NCI-H2171 treated with DMSO at 0.1 percent for 48 hours (cell line): Measurements from ENCODE around the gene RSF1.

Experiments used
- DNase-seq: peaks from one replicate; lab custom pipeline; 2025; lab: John Stamatoyannopoulos, UW

Gene RSF1

DNA sequence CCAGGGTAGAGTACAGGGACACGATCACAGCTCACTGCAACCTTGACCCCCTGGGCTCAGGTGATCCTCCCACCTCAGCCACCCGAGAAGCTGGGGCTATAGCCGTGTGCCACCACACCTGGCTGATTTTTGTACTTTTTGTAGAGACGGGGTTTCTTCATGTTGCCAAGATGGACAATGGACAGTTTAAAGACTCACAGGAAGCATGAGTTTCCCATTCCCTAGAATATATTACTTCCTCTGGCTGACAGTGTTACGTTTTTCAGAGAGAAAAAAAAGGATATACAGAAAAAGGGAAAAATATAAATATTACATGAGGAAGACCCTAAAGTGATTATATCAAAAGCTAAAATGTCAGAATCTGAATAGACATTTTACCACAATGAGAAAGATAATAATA, 72.3 kb downstream of the RSF1 start:
- DNase-seq, result no peak

DNA sequence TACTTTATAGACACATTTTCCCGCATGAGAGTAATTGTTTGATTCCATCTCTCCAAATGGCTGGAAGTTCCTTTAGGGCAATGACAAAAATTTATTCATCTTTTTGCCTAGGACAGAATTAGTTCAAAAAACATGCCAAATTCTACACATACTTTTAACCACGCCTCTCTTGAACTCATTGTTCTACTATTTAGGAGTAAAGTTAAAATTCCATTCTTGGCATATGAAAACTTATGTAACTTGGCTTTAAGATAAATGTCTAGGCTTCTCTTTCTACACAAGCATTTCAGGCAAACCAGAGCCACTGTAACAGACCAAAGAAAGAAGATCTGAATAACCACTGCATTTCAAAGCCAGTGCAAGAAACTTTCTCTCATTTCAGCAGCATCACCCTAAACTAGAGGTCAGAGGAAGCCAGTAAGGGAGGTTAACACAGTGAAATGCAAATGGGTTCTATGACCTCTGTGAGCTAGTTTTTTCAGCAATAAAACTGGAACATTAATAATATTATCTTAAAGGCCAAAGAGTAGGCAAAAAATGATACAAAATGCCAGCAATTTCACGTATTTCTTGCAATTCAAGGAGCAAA, 73.0 kb downstream of the RSF1 start:
- no peak for DNase-seq

- no peak for DNase-seq
These were observed 84.0 kb downstream of the RSF1 start for GRCh38 chr11:77736473-77736872.

DNA sequence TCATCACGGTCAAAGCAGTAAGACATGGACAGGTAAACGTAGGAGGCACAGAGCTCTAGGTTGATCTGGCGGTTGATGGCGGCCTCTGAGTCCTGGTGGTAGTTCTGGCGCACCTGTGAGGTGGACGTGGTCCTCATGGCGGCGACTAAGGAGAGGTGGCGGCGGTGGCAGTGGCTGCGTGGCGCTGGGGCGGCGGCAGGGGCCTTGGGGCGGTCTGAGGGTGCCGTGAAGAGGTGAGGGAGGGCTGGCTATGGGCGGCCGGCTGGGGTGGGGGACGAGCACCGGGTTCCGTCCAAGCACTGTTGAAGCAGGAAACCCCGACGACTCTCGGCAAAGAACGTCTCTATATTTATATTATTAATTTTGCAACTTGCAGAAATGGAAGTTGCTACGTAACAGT, 85.6 kb downstream of the RSF1 start:
- DNase-seq, result no peak

DNA sequence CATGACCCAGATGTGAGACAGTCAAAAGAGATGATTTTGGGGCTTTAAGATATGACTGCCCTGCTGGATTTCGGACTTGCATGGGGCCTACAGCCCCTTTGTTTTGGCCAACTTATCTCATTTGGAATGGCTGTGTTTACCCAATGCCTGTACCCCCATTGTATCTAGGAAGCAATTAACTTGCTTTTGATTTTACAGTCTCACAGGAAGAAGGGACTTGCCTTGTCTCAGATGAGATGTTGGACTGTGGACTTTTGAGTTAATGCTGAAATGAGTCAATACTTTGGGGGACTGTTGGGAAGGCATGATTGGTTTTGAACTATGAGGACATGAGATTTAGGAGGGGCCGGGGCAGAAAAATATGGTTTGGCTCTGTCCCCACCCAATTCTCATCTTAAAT, 88.4 kb downstream of the RSF1 start:
- DNase-seq, result no peak

DNA sequence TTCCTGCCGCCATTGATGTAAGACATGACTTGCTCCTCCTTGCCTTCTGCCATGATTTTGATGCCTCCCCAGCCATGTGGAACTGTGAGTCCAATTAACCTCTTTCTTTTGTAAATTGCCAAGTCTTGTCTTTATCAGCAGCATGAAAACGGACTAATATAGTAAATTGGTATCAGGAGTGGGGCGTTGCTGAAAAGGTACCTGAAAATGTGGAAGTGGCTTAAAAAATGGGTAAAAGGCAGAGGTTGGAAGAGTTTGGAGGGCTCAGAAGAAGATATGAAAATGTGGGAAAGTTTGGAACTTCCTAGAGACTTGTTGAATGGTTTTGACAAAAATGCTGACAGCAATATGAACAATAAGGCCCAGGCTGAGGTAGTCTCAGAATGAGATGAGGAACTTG, 89.7 kb downstream of the RSF1 start:
- no peak for DNase-seq

DNA sequence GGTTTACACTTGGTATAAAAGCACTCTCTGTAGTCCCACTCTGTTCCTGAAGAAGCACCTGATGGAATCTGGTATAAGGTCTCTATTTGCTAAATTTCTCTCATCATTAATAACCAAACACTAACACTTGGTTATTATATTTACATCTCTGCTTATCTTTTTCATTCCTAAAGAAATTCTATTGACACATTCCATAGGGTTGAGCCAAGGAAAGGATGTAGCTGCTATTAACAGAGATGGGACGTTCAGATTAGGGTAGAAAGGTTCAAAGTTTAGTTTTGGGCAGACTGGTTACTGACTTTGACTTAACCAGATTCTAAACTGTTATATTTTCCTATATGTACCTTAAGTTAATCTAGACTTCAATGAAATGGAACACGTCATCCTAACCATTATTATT, 91.5 kb downstream of the RSF1 start:
- DNase-seq, result no peak

DNA sequence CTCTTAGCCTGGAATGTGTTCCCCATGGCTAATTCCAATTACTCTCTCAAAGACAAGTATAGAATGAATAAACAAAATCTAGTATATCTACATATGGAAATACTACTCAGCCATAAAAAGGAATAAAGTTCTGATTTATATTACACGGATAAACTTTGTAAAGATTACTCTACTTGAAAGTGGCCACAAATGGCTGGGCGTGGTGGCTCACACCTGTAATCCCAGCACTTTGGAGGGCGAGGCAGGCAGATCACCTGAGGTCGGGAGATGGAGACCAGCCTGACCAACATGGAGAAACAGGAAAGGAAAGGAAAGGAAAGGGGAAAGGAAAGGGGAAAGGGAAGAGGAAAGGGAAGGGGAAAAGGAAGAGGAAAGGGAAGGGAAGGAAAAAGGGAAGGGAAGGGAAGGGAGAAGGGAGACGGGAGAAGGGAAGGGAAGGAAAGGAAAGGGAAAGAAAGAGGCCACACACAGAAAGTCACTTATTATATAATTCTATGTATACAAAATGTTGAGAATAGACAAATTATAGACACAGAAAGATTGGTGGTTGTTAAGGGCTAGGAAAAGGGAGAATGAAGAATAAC, 92.2 kb downstream of the RSF1 start:
- DNase-seq, result no peak

GRCh38 chr11:77726524-77726923, 94.0 kb downstream of the RSF1 start:
- DNase-seq, result peak; percentile 28

- no peak for DNase-seq
These were observed 95.1 kb downstream of the RSF1 start for GRCh38 chr11:77725433-77725832.

DNA sequence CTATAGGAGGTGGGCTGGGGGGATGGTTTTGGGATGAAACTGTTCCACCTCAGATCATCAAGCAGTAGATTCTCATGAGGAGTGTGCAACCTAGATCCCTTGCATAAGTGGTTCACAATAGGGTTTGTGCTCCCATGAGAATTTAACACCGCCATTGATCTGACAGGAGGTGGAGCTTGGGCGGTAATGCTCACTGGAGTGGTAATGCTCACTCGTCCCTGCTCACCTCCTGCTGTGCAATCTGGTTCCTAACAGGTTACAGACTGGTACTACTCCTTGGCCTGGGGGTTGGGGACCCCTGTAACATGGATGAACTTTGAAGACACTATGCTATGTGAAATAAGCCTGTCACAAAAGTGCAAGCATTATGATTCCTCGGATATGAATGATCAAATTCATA, 95.9 kb downstream of the RSF1 start:
- peak; percentile 98 for DNase-seq

GRCh38 chr11:77723024-77723423, 97.5 kb downstream of the RSF1 start:
- DNase-seq, result no peak

- DNase-seq, result no peak
These were observed 110.2 kb downstream of the RSF1 start for GRCh38 chr11:77710358-77710757.

- DNase-seq, result no peak
These were observed 114.5 kb downstream of the RSF1 start for GRCh38 chr11:77705876-77706579.

DNA sequence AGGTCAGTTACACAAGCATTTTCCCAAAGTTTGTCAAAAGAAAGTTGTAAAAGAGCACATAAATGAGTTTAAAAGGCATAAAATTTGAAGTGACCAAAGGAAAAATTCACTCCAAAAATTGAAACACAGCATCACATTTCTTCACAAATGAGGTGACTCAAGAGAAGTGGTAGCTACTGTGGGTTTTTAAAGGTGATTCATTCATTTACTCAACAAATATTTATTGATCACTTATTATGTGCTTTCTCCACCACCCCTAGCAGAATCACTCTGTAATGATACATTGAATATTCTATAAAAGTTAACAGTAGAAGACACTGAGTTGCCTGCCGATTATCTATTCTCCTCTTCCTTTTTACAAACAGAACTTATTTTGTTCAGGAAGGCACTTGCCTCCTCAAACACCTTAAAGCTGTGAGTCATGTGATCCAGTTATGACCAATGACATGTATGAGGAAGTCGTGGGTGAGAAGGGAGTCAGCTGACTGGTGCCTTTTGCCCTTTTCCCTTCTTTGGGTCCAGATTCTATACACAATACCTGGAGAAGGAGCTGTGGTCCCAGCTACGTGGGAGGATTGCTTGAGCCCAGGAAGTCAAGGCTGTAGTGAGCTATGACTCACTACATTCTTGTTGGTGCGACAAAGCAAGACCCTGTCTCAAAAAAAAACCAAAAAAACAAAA, 115.2 kb downstream of the RSF1 start:
- DNase-seq, result no peak

DNA sequence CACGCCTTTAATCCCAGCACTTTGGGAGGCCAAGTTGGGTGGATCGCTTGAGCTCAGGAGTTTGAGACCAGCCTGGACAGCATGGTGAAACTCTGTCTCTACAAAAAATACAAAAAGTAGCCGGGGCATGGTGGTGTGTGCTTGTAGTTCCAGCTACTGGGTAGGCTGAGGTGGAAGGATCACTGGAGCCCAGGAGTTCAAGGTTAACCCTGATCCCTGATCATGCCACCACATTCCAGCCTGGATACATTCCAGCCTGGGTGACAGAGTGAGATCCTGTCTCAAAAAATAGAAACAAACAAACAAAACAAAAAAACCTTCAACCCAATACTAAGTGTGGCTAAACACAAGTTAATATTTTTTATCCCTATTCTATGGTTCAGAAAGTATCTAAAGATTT, 116.5 kb downstream of the RSF1 start:
- DNase-seq, result no peak

DNA sequence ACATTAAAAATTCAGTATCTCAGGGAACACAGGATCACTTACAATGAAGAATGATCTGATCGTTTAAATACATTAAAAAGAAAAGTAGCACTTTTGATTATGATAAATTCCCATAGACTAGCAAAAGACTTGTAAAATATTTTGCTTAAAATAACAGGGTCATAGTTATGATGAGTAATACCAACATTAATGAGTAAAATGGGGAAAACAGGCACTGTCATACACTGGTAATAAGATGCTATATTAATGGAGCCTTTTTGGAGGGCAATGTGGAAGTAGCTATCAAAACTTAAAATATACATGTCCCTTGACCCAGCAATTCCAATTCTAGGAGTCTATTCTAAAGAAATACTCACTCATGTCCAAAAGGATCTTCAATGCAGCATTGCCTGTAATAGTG, 121.1 kb downstream of the RSF1 start:
- no peak for DNase-seq

DNA sequence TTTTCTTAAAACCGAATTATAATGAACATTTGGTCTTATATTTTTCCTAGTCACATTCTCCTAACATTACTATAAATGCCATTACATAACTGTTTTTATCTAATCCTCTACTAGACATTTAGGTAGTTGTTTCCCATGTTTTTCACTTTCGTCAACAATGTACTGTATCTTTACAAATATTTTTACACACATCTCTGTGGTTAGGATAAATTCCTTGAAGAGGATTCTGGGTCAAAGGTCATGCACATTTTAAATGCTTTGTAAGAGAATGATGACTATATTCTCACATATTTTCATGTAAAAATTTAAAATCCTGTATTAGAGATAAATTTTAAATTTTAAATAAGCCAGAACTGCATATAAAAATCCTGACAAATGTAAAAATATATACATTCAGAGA, 121.6 kb downstream of the RSF1 start:
- DNase-seq, result no peak

DNA sequence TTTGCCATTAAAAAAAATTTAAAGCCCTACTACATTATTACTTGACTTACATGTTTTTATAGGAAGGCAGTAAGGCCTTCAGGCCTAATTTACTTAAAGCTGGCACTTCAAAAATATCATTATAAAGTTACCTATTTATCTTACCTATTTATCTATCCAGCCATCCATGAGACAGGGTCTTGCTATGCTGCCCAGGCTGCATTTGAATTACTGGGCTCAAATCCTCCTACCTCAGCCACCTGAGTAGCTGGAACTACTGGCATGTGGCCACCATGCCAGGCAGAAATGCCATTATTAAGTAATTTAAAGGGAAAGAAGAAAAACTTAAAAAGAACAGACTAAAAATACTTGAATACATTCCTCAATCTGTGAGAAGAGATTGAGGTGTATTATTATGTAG, 122.7 kb downstream of the RSF1 start:
- no peak for DNase-seq

DNA sequence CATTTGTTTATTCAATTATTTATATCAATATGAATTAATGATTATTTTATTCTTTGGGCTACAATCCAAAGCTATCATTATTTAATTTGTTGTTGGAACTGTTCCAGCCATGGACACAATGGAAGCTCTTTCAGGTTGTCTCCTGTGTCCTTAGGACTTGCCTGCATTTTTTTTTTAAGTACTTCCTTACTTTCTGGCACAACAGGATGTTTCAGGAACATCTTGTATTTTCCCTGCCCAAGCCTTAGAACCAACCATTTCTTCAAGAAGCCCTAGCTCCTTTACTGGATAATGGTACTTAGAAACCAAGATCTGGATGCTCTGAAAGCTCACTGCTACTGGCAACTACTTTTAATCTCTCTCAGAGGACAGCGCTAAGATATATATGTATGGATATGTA, 125.1 kb downstream of the RSF1 start:
- no peak for DNase-seq

DNA sequence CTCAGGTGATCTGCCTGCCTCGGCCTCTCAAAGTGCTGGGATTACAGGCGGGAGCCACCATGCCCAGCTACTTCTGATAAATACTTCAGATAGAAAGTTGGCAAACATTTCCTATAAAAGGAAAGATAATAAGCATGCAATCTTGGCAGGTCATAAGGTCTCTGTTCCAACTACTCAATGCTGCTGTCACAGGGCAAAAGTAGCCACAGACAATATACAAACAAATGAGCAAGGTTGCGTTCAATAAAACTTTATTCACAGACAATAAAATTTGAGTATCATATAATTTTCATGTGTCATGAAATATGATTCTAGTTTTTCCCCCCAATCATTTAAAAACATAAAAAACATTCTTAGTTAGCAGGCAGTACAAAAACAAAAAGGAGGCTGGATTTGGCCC, 129.9 kb downstream of the RSF1 start:
- no peak for DNase-seq

GRCh38 chr11:77687088-77687487, 133.4 kb downstream of the RSF1 start:
- no peak for DNase-seq

- DNase-seq, result no peak
These were observed 143.4 kb downstream of the RSF1 start for GRCh38 chr11:77677138-77677537.
